HepG2 (cell line): Measurements from ENCODE around the gene CRB1. TPM values are rescaled to one million over a fixed set of nuclear protein-coding genes. Genes with fewer than 3 reads are reported as not detected.

Experiments
- ATAC-seq: fragments of 200-7000 bp; cut with Tn5 transposase; 3 replicates; pipeline ENCODE4 v1.9.1; 2020; ENCODE audit warnings: mild to moderate bottlenecking, moderate library complexity
- BruUV-seq: library from RNA; stranded (reverse); fragments of 400-500 nt; replicated peaks from 2 replicates; lab custom pipeline; 2021; lab: Mats Ljungman, UMichigan
- CTCF ChIA-PET: fragments of 300-600 bp; formaldehyde crosslinking; extraction: SDS; loops from one replicate; lab custom pipeline; 2021; ENCODE audit warnings: low total read pairs, inconsistent platforms, low intra/inter-chr PET ratio; lab: Yijun Ruan, JAX
- POLR2A ChIA-PET: fragments of 350-600 bp; sonication (Branson Sonifier 250); formaldehyde crosslinking; loops from one replicate; lab custom pipeline; 2020; ENCODE audit warnings: antibody characterized with exemption, inconsistent platforms; lab: Yijun Ruan, JAX
- DNase-seq: peaks from one replicate; pipeline ENCODE4 v3.0.0-alpha.2; 2015; ENCODE audit warnings: low spot score
- FAIRE-seq: peaks from 3 replicates; lab custom pipeline; 2011; peaks lifted over from hg19 to GRCh38; lab: Jason Lieb, UNC
- H2AFZ ChIP-seq: one replicate; pipeline ENCODE4 v1.6.1; 2011; ENCODE audit warnings: low read length, inconsistent platforms
- H3K27ac ChIP-seq: fragments of 300-600 bp; 3 replicates; pipeline ENCODE4 v1.8.0; 2011; ENCODE audit warnings: mixed run types, mild to moderate bottlenecking, mixed read lengths, low read length, inconsistent platforms; ENCODE audit not compliant: insufficient read depth; ENCODE audit errors: extremely low read length
- H3K27me3 ChIP-seq, 2 experiments: fragments of 200-600 bp in 1 of 2; 2 replicates in 1 of 2; 3 replicates in 1 of 2; pipeline versions ENCODE4 v1.6.0 to v1.8.0; 2011; ENCODE audit warnings: low read length in 2 of 2, mild to moderate bottlenecking in 2 of 2, moderate library complexity in 2 of 2, inconsistent platforms in 1 of 2; ENCODE audit not compliant: insufficient read depth in 2 of 2, control insufficient read depth in 1 of 2
- H3K36me3 ChIP-seq, 2 experiments: fragments of 200-600 bp in 1 of 2; replicated peaks in 1 of 2; 2 replicates in 1 of 2; 3 replicates in 1 of 2; pipeline versions ENCODE4 v1.5.1 to v1.8.0; 2011; ENCODE audit warnings: low read length in 2 of 2, inconsistent platforms in 1 of 2; ENCODE audit not compliant: insufficient read depth in 2 of 2, control insufficient read depth in 1 of 2
- H3K4me1 ChIP-seq: 2 replicates; pipeline ENCODE4 v1.5.1; 2012; ENCODE audit warnings: low read length, inconsistent platforms; ENCODE audit not compliant: insufficient read depth
- H3K4me2 ChIP-seq: 2 replicates; pipeline ENCODE4 v1.6.0; 2011; ENCODE audit warnings: low read depth, low read length, inconsistent platforms
- H3K4me3 ChIP-seq, 3 experiments: fragments of 200-600 bp in 1 of 3; sonication (generic), shearing (Covaris generic) in 1 of 3; replicated peaks in 1 of 3; 2 replicates each; pipeline ENCODE4 v1.5.1; 2011 to 2016; ENCODE audit warnings: low read length in 3 of 3, inconsistent platforms in 2 of 3, low read depth in 2 of 3, mild to moderate bottlenecking in 2 of 3, control low read depth in 1 of 3, mixed read lengths in 1 of 3; ENCODE audit not compliant: insufficient read depth in 1 of 3
- H3K79me2 ChIP-seq: one replicate; pipeline ENCODE4 v1.6.1; 2011; ENCODE audit warnings: low read length, inconsistent platforms; ENCODE audit not compliant: insufficient read depth
- H3K9ac ChIP-seq: 2 replicates; pipeline ENCODE4 v1.6.0; 2011; ENCODE audit warnings: mild to moderate bottlenecking, low read depth, low read length, inconsistent platforms; ENCODE audit not compliant: insufficient read depth
- H3K9me3 ChIP-seq: 2 replicates; pipeline ENCODE4 v1.5.1; 2012; ENCODE audit warnings: mild to moderate bottlenecking, low read length
- H4K20me1 ChIP-seq: 2 replicates; pipeline ENCODE4 v1.6.0; 2011; ENCODE audit warnings: inconsistent platforms, mild to moderate bottlenecking, low read length, moderate library complexity; ENCODE audit not compliant: insufficient read depth
- CBX2 ChIP-seq, 2 experiments: fragments of 200-600 bp in 1 of 2; sonication (generic); formaldehyde crosslinking in 1 of 2; IDR thresholded peaks; 2 replicates each; pipeline versions ENCODE4 v1.7.0 to v1.8.1; 2018 to 2022; ENCODE audit warnings: low read depth in 2 of 2, low read length in 1 of 2, mild to moderate bottlenecking in 1 of 2, missing genetic modification reagents in 1 of 2
- FIP1L1 ChIP-seq: fragments of 200-400 bp; formaldehyde crosslinking; IDR thresholded peaks from 2 replicates; pipeline ENCODE4 v1.6.1; 2018; ENCODE audit warnings: low read depth, mild to moderate bottlenecking, low read length, moderate library complexity, borderline replicate concordance; ENCODE audit not compliant: insufficient read depth
- HCFC1 ChIP-seq: fragments of 150-350 bp; IDR thresholded peaks from 2 replicates; pipeline ENCODE4 v1.6.1; 2014; ENCODE audit warnings: low read depth, low read length
- SIX4 ChIP-seq: sonication (generic); formaldehyde crosslinking; IDR thresholded peaks from 2 replicates; pipeline ENCODE4 v1.4.0; 2020; ENCODE audit warnings: missing genetic modification reagents
- SMAD3 ChIP-seq: sonication (generic); formaldehyde crosslinking; IDR thresholded peaks from 2 replicates; pipeline ENCODE4 v1.4.0; 2020; ENCODE audit warnings: missing genetic modification reagents
- ZBTB1 ChIP-seq: sonication (generic); formaldehyde crosslinking; IDR thresholded peaks from 2 replicates; pipeline ENCODE4 v1.4.0; 2020; ENCODE audit warnings: missing genetic modification reagents, borderline replicate concordance
- ZMAT3 ChIP-seq: sonication (generic); formaldehyde crosslinking; conservative IDR thresholded peaks from 2 replicates; pipeline ENCODE4 v1.7.0; 2021; ENCODE audit warnings: missing genetic modification reagents
- ZNF7 ChIP-seq: IDR thresholded peaks from 2 replicates; pipeline ENCODE4 v1.6.1; 2016; ENCODE audit warnings: missing biosample characterization, missing genetic modification reagents
- ZNF768 ChIP-seq: sonication (generic); formaldehyde crosslinking; IDR thresholded peaks from 2 replicates; pipeline ENCODE4 v1.4.0; 2020; ENCODE audit warnings: missing genetic modification reagents
- ZSCAN29 ChIP-seq: sonication (generic); formaldehyde crosslinking; conservative IDR thresholded peaks from 2 replicates; pipeline ENCODE4 v1.4.0; 2020; ENCODE audit warnings: mild to moderate bottlenecking, missing genetic modification reagents
- ZXDC ChIP-seq: sonication (generic); formaldehyde crosslinking; IDR thresholded peaks from 2 replicates; pipeline ENCODE4 v1.5.0; 2020; ENCODE audit warnings: mild to moderate bottlenecking, missing genetic modification reagents
- in situ Hi-C: cut with HindIII; loops from 2 replicates; pipeline ENCODE4 v1.10.0; 2017; ENCODE audit warnings: low pct_unique_long_range_greater_than_20kb; ENCODE audit not compliant: extremely low pct_ligation_motif_present
- intact Hi-C: fragments of 100-400 bp; cut with micrococcal nuclease; formaldehyde crosslinking; loops from one replicate; pipeline ENCODE4 v1.10.0; 2022; ENCODE audit not compliant: unreplicated experiment
- polyA plus RNA-seq, 8 experiments: library from polyadenylated mRNA; depleted of rRNA in 3 of 8; stranded (reverse) in 7 of 8; unstranded in 1 of 8; fragments of >200 nt; fragmentation: Illumina TruSeq in 4 of 8; extraction: Trizol in 4 of 8; gene quantifications; 2 replicates each; pipeline versions ENCODE4 v1.2.1 to v1.2.3, GENCODE V29; 2011 to 2016; ENCODE audit warnings: low read depth in 4 of 8, missing spikeins in 1 of 8, mixed read lengths in 1 of 8; ENCODE audit not compliant: insufficient read depth in 1 of 8
- total RNA-seq, 5 experiments: library from RNA; depleted of rRNA; stranded (reverse); fragments of >200 nt; fragmentation: Illumina TruSeq; extraction: Trizol; gene quantifications; 2 replicates each; pipeline ENCODE4 v1.2.3, GENCODE V29; 2016; ENCODE audit warnings: low read depth in 1 of 5

CRB1 gene
- total and polyA plus RNA-seq, 2 of the 13 experiments (the other 11 are each of a cell fraction or from before 2014, with no cell fraction given) = 0.01 TPM; not detected in 1

DNA sequence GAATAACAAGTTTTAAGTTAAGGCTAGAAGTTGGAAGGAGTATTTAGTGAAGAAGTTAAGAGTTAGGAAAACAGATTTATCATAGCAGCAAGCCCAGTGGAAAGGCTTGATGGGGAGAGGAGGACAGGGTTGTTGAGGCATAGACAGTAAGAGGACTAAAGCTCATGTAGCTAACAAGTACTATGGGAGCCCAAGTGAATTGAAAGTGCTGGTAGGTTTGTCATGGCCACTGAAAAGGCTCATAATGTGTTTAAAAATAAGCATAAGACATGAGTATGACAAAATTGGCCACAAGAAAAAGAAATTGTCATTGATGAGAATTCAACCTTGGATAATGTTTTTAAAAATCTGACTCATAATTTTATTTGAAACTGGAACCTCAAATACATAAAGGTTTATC lies 49.2 kb upstream of the CRB1 start:
- ATAC-seq (no peak), DNase-seq (no peak), FAIRE-seq (no peak)
- BruUV-seq = no TSS peak
- no peaks in the 10 kb centered on the region for H4K20me1 ChIP-seq
- CTCF ChIA-PET = no interaction called here
- POLR2A ChIA-PET = no interaction called here
- no peaks in the 10 kb centered on the region for H3K79me2 ChIP-seq
- H2AFZ ChIP-seq = no peak overlapping the region
- in situ Hi-C loops = no loop called here
- H3K27ac ChIP-seq = no peak overlapping the region
- TF ChIP-seq HCFC1 (no peak), ZSCAN29 (CRISPR knock-in tag) (no peak), ZNF7 (CRISPR knock-in tag) (no peak), ZBTB1 (CRISPR knock-in tag) (no peak), CBX2 (IDR thresholded peaks at IDR 0.05; ENCODE audit: low read depth, low read length) (no peak), CBX2 (CRISPR knock-in tag; IDR thresholded peaks at IDR 0.05; ENCODE audit: low read depth) (no peak), ZMAT3 (CRISPR knock-in tag) (no peak), ZXDC (CRISPR knock-in tag) (no peak), SMAD3 (CRISPR knock-in tag) (no peak), FIP1L1 (no peak), SIX4 (CRISPR knock-in tag) (no peak), ZNF768 (CRISPR knock-in tag) (no peak)
- H3K9ac ChIP-seq = no peak overlapping the region
- H3K4me3 ChIP-seq = no peak overlapping the region
- H3K36me3 ChIP-seq = no peaks in the 10 kb centered on the region
- intact Hi-C loops = no loop called here
- H3K9me3 ChIP-seq = no peaks in the 10 kb centered on the region
- 0 out of 5 replicates have a peak, but pooled peaks cover 0 to 1% of the 10 kb centered on the region in 2 experiments for H3K27me3 ChIP-seq
- H3K4me2 ChIP-seq = no peak overlapping the region
- no peaks in the 10 kb centered on the region for H3K4me1 ChIP-seq
